GM23338 (cell line): Measurements from ENCODE around the gene SH3RF3. TPM values are rescaled to one million over a fixed set of nuclear protein-coding genes. Genes with fewer than 3 reads are reported as not detected.

Experiments used
- ATAC-seq: fragments of 200-7000 bp; cut with Tn5 transposase; 3 replicates; pipeline ENCODE4 v1.9.1; 2020
- DNase-seq: peaks from one replicate; pipeline ENCODE4 v3.0.0-alpha.2; 2015; ENCODE audit warnings: low spot score
- H2AFZ ChIP-seq: fragments of 200-600 bp; sonication (generic); 2 replicates; pipeline ENCODE4 v1.8.0; 2016; ENCODE audit warnings: antibody characterized with exemption, mild to moderate bottlenecking, moderate library complexity
- H3F3A ChIP-seq: fragments of 200-600 bp; sonication (generic); replicated peaks from 2 replicates; pipeline ENCODE4 v1.8.0; 2017; ENCODE audit warnings: antibody characterized with exemption, mixed run types, low read depth
- H3K27ac ChIP-seq: fragments of 200-600 bp; sonication (generic); 2 replicates; pipeline ENCODE4 v1.6.1; 2016; ENCODE audit warnings: low read depth
- H3K27me3 ChIP-seq: fragments of 200-600 bp; sonication (generic); 2 replicates; pipeline ENCODE4 v1.8.0; 2016; ENCODE audit warnings: mild to moderate bottlenecking, mixed run types, moderate library complexity; ENCODE audit not compliant: insufficient read depth
- H3K36me3 ChIP-seq: fragments of 200-600 bp; sonication (generic); 2 replicates; pipeline ENCODE4 v1.8.0; 2016; ENCODE audit warnings: mild to moderate bottlenecking; ENCODE audit not compliant: insufficient read depth
- H3K4me1 ChIP-seq: fragments of 200-600 bp; sonication (generic); 2 replicates; pipeline ENCODE4 v1.8.0; 2016; ENCODE audit warnings: mild to moderate bottlenecking, moderate library complexity; ENCODE audit not compliant: insufficient read depth
- H3K4me2 ChIP-seq: fragments of 200-600 bp; sonication (generic); 2 replicates; pipeline ENCODE4 v1.7.1; 2017; ENCODE audit warnings: mixed run types
- H3K4me3 ChIP-seq: fragments of 200-600 bp; sonication (generic); 2 replicates; pipeline ENCODE4 v1.6.1; 2016; ENCODE audit warnings: mixed run types
- H3K79me2 ChIP-seq: fragments of 200-600 bp; sonication (generic); replicated peaks from 2 replicates; pipeline ENCODE4 v1.8.0; 2017; ENCODE audit warnings: mild to moderate bottlenecking; ENCODE audit not compliant: insufficient read depth
- H3K9me2 ChIP-seq: fragments of 200-600 bp; sonication (generic); 2 replicates; pipeline ENCODE4 v1.8.0; 2017; ENCODE audit not compliant: insufficient read depth
- H4K20me1 ChIP-seq: fragments of 200-600 bp; sonication (generic); replicated peaks from 2 replicates; pipeline ENCODE4 v1.8.0; 2017; ENCODE audit warnings: mild to moderate bottlenecking; ENCODE audit not compliant: insufficient read depth
- H3K27ac Mint-ChIP-seq: 2 replicates; pipeline ENCODE4 v1.8.0; 2020; ENCODE audit warnings: inconsistent platforms, mild to moderate bottlenecking, moderate library complexity, mixed read lengths
- H3K27me3 Mint-ChIP-seq: 3 replicates; pipeline ENCODE4 v1.8.0; 2022; ENCODE audit warnings: low read depth, mild to moderate bottlenecking, moderate library complexity, mixed read lengths, inconsistent platforms; ENCODE audit not compliant: insufficient read depth, poor library complexity
- H3K36me3 Mint-ChIP-seq: 3 replicates; pipeline ENCODE4 v1.8.0; 2021; ENCODE audit warnings: low read depth, mild to moderate bottlenecking, inconsistent platforms, moderate library complexity, mixed read lengths
- H3K4me1 Mint-ChIP-seq: 3 replicates; pipeline ENCODE4 v1.8.0; 2020; ENCODE audit warnings: mild to moderate bottlenecking, inconsistent platforms, mixed read lengths
- H3K4me3 Mint-ChIP-seq: 3 replicates; pipeline ENCODE4 v1.8.0; 2021; ENCODE audit warnings: moderate library complexity, mild to moderate bottlenecking, inconsistent platforms, mixed read lengths
- H3K9me3 Mint-ChIP-seq: 3 replicates; pipeline ENCODE4 v1.8.0; 2020; ENCODE audit warnings: moderate library complexity, mild to moderate bottlenecking, inconsistent platforms, mixed read lengths
- CREB1 ChIP-seq: fragments of 250-450 bp; sonication (Bioruptor Pico); IDR thresholded peaks from 2 replicates; pipeline ENCODE4 v1.5.0; 2020; ENCODE audit warnings: low read depth, mild to moderate bottlenecking, moderate library complexity
- NANOG ChIP-seq: IDR thresholded peaks from 2 replicates; pipeline ENCODE4 v1.6.1; 2016; ENCODE audit warnings: antibody characterized with exemption, borderline replicate concordance
- STAT1 ChIP-seq: IDR thresholded peaks from one replicate; pipeline ENCODE4 v1.6.1; 2016; ENCODE audit warnings: antibody characterized with exemption; ENCODE audit not compliant: unreplicated experiment
- ZNF331 ChIP-seq: fragments of 250-450 bp; sonication (Bioruptor Pico); IDR thresholded peaks from 2 replicates; pipeline ENCODE4 v1.5.0; 2020; ENCODE audit warnings: low read depth, mild to moderate bottlenecking, moderate library complexity
- polyA plus RNA-seq: library from polyadenylated mRNA; unstranded; fragments of >200 nt; fragmentation: Nextera tagmentation; extraction: Ambion mirVana; gene quantifications from 2 replicates; pipeline ENCODE4 v1.2.1, GENCODE V29; 2016
- total RNA-seq: library from RNA; depleted of rRNA; stranded (reverse); fragments of >200 nt; shearing (Covaris generic); gene quantifications from 2 replicates; pipeline ENCODE4 v1.2.3, GENCODE V29; 2014
- TF ChIP-seq, protein P1 (sequence below): IDR thresholded peaks from one replicate; pipeline ENCODE4 v1.6.1; 2018; ENCODE audit warnings: antibody characterized with exemption; ENCODE audit not compliant: unreplicated experiment
- TF ChIP-seq, protein P2 (sequence below): IDR thresholded peaks from 2 replicates; pipeline ENCODE4 v1.6.1; 2016; ENCODE audit warnings: antibody characterized with exemption

Gene SH3RF3
- total and polyA plus RNA-seq, 2 experiments from 2014 or later = 0.11 to 0.63 TPM

DNA sequence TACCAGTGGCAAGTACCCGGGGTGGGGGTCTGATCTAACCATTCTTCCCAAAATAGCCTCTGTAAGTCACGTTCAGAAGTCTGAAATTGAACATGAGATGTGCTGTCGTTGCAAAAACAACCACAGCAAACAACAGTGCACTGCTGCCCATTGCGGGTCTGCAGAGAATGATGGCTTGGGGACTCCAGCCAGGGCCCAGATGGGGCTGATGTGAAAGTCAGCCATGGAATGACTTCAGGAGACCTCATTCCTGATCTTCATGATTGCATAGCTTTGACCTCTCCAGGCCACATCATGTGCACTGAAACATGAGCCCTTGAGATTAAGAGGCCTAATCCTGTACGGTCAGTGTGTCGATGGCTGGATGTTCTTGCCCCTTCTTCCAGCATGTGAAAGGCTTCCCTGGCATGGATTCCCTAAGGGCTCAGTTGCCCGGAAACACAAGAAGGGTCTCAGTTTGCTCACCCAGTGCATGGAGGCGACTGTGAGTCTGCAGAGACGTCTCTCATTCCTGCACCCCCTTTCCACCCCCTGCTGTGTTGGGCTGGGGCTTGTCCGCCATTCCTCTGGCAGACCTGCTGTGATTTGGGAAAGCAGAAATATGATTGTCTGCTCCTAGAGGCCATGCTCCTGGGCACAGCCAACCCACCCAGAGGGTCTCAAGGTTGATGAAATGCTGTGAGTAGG is 293.2 kb downstream of the SH3RF3 start:
- Histone ChIP-seq H3K4me1 (no peaks in the 10 kb centered on the region), H3K4me3 (no peak overlapping the region), H3K9me2 (0 out of 2 replicates have a peak, but pooled peaks cover 3% of the 10 kb centered on the region), H4K20me1 (no peaks in the 10 kb centered on the region), H2AFZ (no peak overlapping the region), H3K27ac (no peak overlapping the region), H3K4me2 (no peak overlapping the region), H3K36me3 (no peaks in the 10 kb centered on the region), H3K79me2 (no peaks in the 10 kb centered on the region), H3F3A (no peaks in the 10 kb centered on the region), H3K27me3 (no peaks in the 10 kb centered on the region)
- DNase-seq (no peak), ATAC-seq (no peak)
- peaks cover 4% of the 10 kb centered on the region for H3K27me3 Mint-ChIP-seq
- no peak overlapping the region for H3K27ac Mint-ChIP-seq
- no peaks in the 10 kb centered on the region for H3K36me3 Mint-ChIP-seq
- no peak overlapping the region for H3K4me3 Mint-ChIP-seq
- TF ChIP-seq ZNF331 = no peak
- TF ChIP-seq STAT1 = no peak
- TF ChIP-seq NANOG = no peak
- TF ChIP-seq, protein P1, sequence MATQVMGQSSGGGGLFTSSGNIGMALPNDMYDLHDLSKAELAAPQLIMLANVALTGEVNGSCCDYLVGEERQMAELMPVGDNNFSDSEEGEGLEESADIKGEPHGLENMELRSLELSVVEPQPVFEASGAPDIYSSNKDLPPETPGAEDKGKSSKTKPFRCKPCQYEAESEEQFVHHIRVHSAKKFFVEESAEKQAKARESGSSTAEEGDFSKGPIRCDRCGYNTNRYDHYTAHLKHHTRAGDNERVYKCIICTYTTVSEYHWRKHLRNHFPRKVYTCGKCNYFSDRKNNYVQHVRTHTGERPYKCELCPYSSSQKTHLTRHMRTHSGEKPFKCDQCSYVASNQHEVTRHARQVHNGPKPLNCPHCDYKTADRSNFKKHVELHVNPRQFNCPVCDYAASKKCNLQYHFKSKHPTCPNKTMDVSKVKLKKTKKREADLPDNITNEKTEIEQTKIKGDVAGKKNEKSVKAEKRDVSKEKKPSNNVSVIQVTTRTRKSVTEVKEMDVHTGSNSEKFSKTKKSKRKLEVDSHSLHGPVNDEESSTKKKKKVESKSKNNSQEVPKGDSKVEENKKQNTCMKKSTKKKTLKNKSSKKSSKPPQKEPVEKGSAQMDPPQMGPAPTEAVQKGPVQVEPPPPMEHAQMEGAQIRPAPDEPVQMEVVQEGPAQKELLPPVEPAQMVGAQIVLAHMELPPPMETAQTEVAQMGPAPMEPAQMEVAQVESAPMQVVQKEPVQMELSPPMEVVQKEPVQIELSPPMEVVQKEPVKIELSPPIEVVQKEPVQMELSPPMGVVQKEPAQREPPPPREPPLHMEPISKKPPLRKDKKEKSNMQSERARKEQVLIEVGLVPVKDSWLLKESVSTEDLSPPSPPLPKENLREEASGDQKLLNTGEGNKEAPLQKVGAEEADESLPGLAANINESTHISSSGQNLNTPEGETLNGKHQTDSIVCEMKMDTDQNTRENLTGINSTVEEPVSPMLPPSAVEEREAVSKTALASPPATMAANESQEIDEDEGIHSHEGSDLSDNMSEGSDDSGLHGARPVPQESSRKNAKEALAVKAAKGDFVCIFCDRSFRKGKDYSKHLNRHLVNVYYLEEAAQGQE = no peak
- no peaks in the 10 kb centered on the region; the same call in 2 of the 3 replicates for H3K4me1 Mint-ChIP-seq
- no peaks in the 10 kb centered on the region for H3K9me3 Mint-ChIP-seq

DNA sequence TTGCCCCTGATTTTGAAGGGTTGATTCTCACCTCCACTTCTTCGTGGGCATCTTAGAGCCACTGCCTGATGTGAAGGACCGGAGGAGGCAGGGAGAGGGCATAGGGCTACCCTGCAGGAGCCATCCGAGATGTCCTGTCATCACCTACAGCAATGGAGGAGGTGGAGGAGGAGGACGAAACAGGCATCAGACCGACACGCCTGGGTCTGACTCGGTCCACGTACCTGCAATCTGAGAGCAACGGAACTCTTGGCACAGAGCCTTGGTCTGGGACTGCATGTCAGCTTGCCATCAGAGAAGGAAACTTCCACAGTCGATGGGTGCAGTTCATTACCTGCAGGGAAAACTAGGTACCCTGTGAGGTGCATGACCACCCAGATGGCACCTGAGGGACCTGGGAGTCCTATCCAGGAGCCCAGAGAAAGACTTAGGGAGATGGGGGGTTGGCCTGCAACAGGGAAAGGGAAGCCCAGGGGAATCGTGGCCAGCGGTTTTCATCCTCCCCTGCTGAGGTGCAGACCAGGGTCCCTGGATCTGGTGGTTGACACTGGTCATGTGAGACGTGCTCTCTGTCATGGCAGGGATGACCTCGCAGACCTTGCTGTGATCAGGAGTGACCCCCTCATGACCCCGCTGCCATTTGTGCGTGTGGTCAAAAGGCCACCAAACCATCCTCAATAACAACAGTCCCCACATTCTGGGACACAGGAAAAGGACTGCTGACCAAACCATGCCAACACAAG is 293.9 kb downstream of the SH3RF3 start:
- Histone ChIP-seq H3F3A (no peaks in the 10 kb centered on the region), H2AFZ (no peak overlapping the region), H3K4me1 (no peaks in the 10 kb centered on the region), H3K4me2 (no peak overlapping the region), H3K36me3 (no peaks in the 10 kb centered on the region), H3K27me3 (no peaks in the 10 kb centered on the region), H4K20me1 (no peaks in the 10 kb centered on the region), H3K27ac (no peak overlapping the region), H3K9me2 (0 out of 2 replicates have a peak, but pooled peaks cover 3% of the 10 kb centered on the region), H3K4me3 (no peak overlapping the region), H3K79me2 (no peaks in the 10 kb centered on the region)
- Mint-ChIP-seq H3K4me1 (no peaks in the 10 kb centered on the region; the same call in 2 of the 3 replicates), H3K27me3 (peaks cover 4% of the 10 kb centered on the region), H3K36me3 (no peaks in the 10 kb centered on the region), H3K9me3 (no peaks in the 10 kb centered on the region), H3K4me3 (no peak overlapping the region), H3K27ac (no peak overlapping the region)
- ATAC-seq (no peak), DNase-seq (no peak)
- no peak for TF ChIP-seq CREB1 (CRISPR knock-in tag)
- TF ChIP-seq, protein P1 = no peak
- TF ChIP-seq, protein P2, sequence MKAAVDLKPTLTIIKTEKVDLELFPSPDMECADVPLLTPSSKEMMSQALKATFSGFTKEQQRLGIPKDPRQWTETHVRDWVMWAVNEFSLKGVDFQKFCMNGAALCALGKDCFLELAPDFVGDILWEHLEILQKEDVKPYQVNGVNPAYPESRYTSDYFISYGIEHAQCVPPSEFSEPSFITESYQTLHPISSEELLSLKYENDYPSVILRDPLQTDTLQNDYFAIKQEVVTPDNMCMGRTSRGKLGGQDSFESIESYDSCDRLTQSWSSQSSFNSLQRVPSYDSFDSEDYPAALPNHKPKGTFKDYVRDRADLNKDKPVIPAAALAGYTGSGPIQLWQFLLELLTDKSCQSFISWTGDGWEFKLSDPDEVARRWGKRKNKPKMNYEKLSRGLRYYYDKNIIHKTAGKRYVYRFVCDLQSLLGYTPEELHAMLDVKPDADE = no peak
